Endodermal cell (in vitro differentiated cells): ENCODE data around the gene LST1. TPM values are rescaled to one million over a fixed set of nuclear protein-coding genes. Genes with fewer than 3 reads are reported as not detected.
"Not testable (repeated sequence)": the region's sequence is repeated elsewhere in the genome, so short reads cannot be mapped to it uniquely, and the experiment has no call there.

ENCODE experiments used
- DNase-seq: peaks from one replicate; pipeline ENCODE4 v3.0.0-alpha.2; 2017
- H3K27ac ChIP-seq: 2 replicates; pipeline ENCODE4 v1.5.1; 2013; ENCODE audit warnings: mild to moderate bottlenecking, low read depth, low read length, moderate library complexity
- H3K27me3 ChIP-seq: 2 replicates; pipeline ENCODE4 v1.6.1; 2013; ENCODE audit warnings: mild to moderate bottlenecking, low read length, moderate library complexity; ENCODE audit not compliant: insufficient read depth, control insufficient read depth, poor library complexity, severe bottlenecking
- H3K36me3 ChIP-seq: 2 replicates; pipeline ENCODE4 v1.7.0; 2013; ENCODE audit warnings: mild to moderate bottlenecking, low read length, moderate library complexity; ENCODE audit not compliant: control insufficient read depth, insufficient read depth
- H3K4me1 ChIP-seq: one replicate; pipeline ENCODE4 v1.7.0; 2013; ENCODE audit warnings: low read length; ENCODE audit not compliant: control insufficient read depth, insufficient read depth
- H3K4me3 ChIP-seq: 2 replicates; pipeline ENCODE4 v1.5.1; 2013; ENCODE audit warnings: mild to moderate bottlenecking, low read length, moderate library complexity
- H3K9ac ChIP-seq: 2 replicates; pipeline ENCODE4 v1.6.1; 2013; ENCODE audit warnings: mild to moderate bottlenecking, low read length, moderate library complexity; ENCODE audit not compliant: poor library complexity, severe bottlenecking; ENCODE audit errors: extremely low read depth
- H3K9me3 ChIP-seq: 2 replicates; pipeline ENCODE4 v1.6.1; 2013; ENCODE audit warnings: mild to moderate bottlenecking, low read length, moderate library complexity; ENCODE audit not compliant: control insufficient read depth
- H3K27ac Mint-ChIP-seq: 2 replicates; pipeline ENCODE4 v1.8.0; 2020; ENCODE audit warnings: mixed read lengths
- H3K27me3 Mint-ChIP-seq: 2 replicates; pipeline ENCODE4 v1.8.0; 2021; ENCODE audit warnings: mild to moderate bottlenecking, mixed read lengths; ENCODE audit not compliant: insufficient read depth
- H3K36me3 Mint-ChIP-seq: 2 replicates; pipeline ENCODE4 v1.8.0; 2020; ENCODE audit warnings: low read depth, mixed read lengths
- H3K4me1 Mint-ChIP-seq: 2 replicates; pipeline ENCODE4 v1.8.0; 2020; ENCODE audit warnings: mixed read lengths
- H3K4me3 Mint-ChIP-seq: 2 replicates; pipeline ENCODE4 v1.8.0; 2020; ENCODE audit warnings: mild to moderate bottlenecking, moderate library complexity, mixed read lengths
- H3K9me3 Mint-ChIP-seq: 2 replicates; pipeline ENCODE4 v1.8.0; 2020; ENCODE audit warnings: mild to moderate bottlenecking, mixed read lengths
- CTCF ChIP-seq: fragments of 200-600 bp; sonication (generic); conservative IDR thresholded peaks from 2 replicates; pipeline ENCODE4 v1.5.0; 2021; ENCODE audit warnings: antibody characterized with exemption, mild to moderate bottlenecking
- WGBS, 2 experiments: methylation state at CpG; one replicate each; pipeline versions ENCODE4 v1.1.5 to v1.1.7; 2013; ENCODE audit warnings: missing lambda C conversion rate in 2 of 2, mixed read lengths in 1 of 2; ENCODE audit not compliant: insufficient coverage in 1 of 2, insufficient read length in 1 of 2; 5-methylcytosine and 5-hydroxymethylcytosine counted together
- total RNA-seq, 2 donors: library from RNA; stranded (reverse); fragmentation: NEBNext Ultra II Directional in 1 of 2; extraction: Animal tissue kit (Norgen Biotek cat#: 25700) in 1 of 2; gene quantifications; 2 replicates in 1 of 2; 3 replicates in 1 of 2; pipeline ENCODE4 v1.2.1, GENCODE V29; 2021

LST1 gene
- total RNA-seq, 2 donors from 2014 or later, result not detected

- peak; percentile 80 for TF ChIP-seq CTCF
- not testable (repeated sequence) for H3K27me3 Mint-ChIP-seq, H3K4me1 Mint-ChIP-seq, H3K27ac ChIP-seq, H3K4me3 ChIP-seq, H3K9me3 Mint-ChIP-seq, H3K4me1 ChIP-seq, H3K27ac Mint-ChIP-seq, H3K9ac ChIP-seq, H3K27me3 ChIP-seq, H3K9me3 ChIP-seq, H3K4me3 Mint-ChIP-seq
- 75 to 76% methylated on average over 4 to 5 of the region's 5 CpGs for WGBS, 2 experiments
- H3K36me3 Mint-ChIP-seq, result peaks cover 33% of the 10 kb centered on the region
- peak; percentile 86 for DNase-seq
- H3K36me3 ChIP-seq, result peaks cover 37% of the 10 kb centered on the region
These were observed 34.7 kb upstream of the LST1 start for GRCh38 chr6:31551371-31551770.

GRCh38 chr6:31556307-31556706 is 29.8 kb upstream of the LST1 start:
- Mint-ChIP-seq H3K36me3 (peaks cover 26% of the 10 kb centered on the region), H3K4me1 (no peaks in the 10 kb centered on the region), H3K27me3 (no peaks in the 10 kb centered on the region), H3K27ac (no peak overlapping the region), H3K4me3 (no peak overlapping the region), H3K9me3 (no peaks in the 10 kb centered on the region)
- Histone ChIP-seq H3K4me1 (no peaks in the 10 kb centered on the region), H3K9ac (no peak overlapping the region), H3K36me3 (peaks cover 33% of the 10 kb centered on the region), H3K27ac (no peak overlapping the region), H3K9me3 (no peaks in the 10 kb centered on the region), H3K4me3 (no peak overlapping the region), H3K27me3 (no peaks in the 10 kb centered on the region)
- WGBS, 2 experiments, result 94% methylated on average over 3 of the region's 3 CpGs; no CpG with 5 or more reads in 1 of the 2 experiments
- no peak for DNase-seq
- no peak for TF ChIP-seq CTCF

- peaks cover 33% of the 10 kb centered on the region for H3K36me3 ChIP-seq
- Mint-ChIP-seq H3K36me3 (peaks cover 22% of the 10 kb centered on the region), H3K4me1 (no peaks in the 10 kb centered on the region), H3K9me3 (no peaks in the 10 kb centered on the region), H3K27ac (no peak overlapping the region), H3K27me3 (no peaks in the 10 kb centered on the region), H3K4me3 (no peak overlapping the region)
- WGBS, 2 experiments, result 85 to 89% methylated on average over 16 to 24 of the region's 24 CpGs
- no peaks in the 10 kb centered on the region for H3K9me3 ChIP-seq
- H3K4me3 ChIP-seq, result no peak overlapping the region
- no peak for DNase-seq
- H3K27me3 ChIP-seq, result no peaks in the 10 kb centered on the region
- no peak overlapping the region for H3K27ac ChIP-seq
- no peaks in the 10 kb centered on the region for H3K4me1 ChIP-seq
- H3K9ac ChIP-seq, result no peak overlapping the region
- no peak for TF ChIP-seq CTCF
These were observed 28.4 kb upstream of the LST1 start for GRCh38 chr6:31557443-31558317.
